GM12878 (cell line): ENCODE measurements around the gene FSTL1. TPM values are rescaled to one million over a fixed set of nuclear protein-coding genes. Genes with fewer than 3 reads are reported as not detected.

Experiments used
- ATAC-seq: fragments of 200-7000 bp; cut with Tn5 transposase; 3 replicates; pipeline ENCODE4 v1.9.1; 2020; ENCODE audit warnings: mild to moderate bottlenecking, moderate library complexity
- BruUV-seq: library from RNA; stranded (reverse); fragments of 400-500 nt; replicated peaks from 2 replicates; lab custom pipeline; 2021; lab: Mats Ljungman, UMichigan
- CTCF ChIA-PET: fragments of 300-600 bp; sonication (Branson Sonifier 250); formaldehyde crosslinking; extraction: SDS; loops from one replicate; lab custom pipeline; 2021; ENCODE audit warnings: inconsistent platforms; lab: Yijun Ruan, JAX
- POLR2A ChIA-PET: fragments of 350-600 bp; formaldehyde crosslinking; extraction: SDS; loops from one replicate; lab custom pipeline; 2021; ENCODE audit warnings: inconsistent platforms; lab: Charles Lee
- RAD21 ChIA-PET: fragments of 300-600 bp; sonication (Branson Sonifier 250); formaldehyde crosslinking; loops from one replicate; lab custom pipeline; 2023; ENCODE audit warnings: antibody characterized with exemption; ENCODE audit not compliant: unreplicated experiment; lab: Charles Lee
- SMC1A ChIA-PET: fragments of 300-600 bp; sonication (Branson Sonifier 250); formaldehyde crosslinking; loops from one replicate; lab custom pipeline; 2023; ENCODE audit not compliant: unreplicated experiment, uncharacterized antibody; lab: Charles Lee
- DNase-seq: peaks from one replicate; pipeline ENCODE4 v3.0.0-alpha.2; 2011; ENCODE audit warnings: low read depth, low spot score
- FAIRE-seq: peaks from 3 replicates; lab custom pipeline; 2011; peaks lifted over from hg19 to GRCh38; lab: Jason Lieb, UNC
- H2AFZ ChIP-seq: 2 replicates; pipeline ENCODE4 v1.6.0; 2011; ENCODE audit warnings: low read depth, low read length, control low read depth; ENCODE audit not compliant: control insufficient read depth
- H3K27ac ChIP-seq: 2 replicates; pipeline ENCODE4 v1.5.1; 2011; ENCODE audit warnings: control low read depth; ENCODE audit not compliant: control insufficient read depth, insufficient read depth
- H3K27me3 ChIP-seq, 2 experiments: replicated peaks in 1 of 2; 2 replicates each; pipeline versions ENCODE4 v1.6.0 to v1.6.1; 2011; ENCODE audit warnings: low read length in 1 of 2; ENCODE audit not compliant: control insufficient read depth in 2 of 2, insufficient read depth in 2 of 2
- H3K36me3 ChIP-seq, 2 experiments: 2 replicates each; pipeline ENCODE4 v1.5.1; 2011; ENCODE audit warnings: low read length in 1 of 2; ENCODE audit not compliant: control insufficient read depth in 2 of 2, insufficient read depth in 2 of 2
- H3K4me1 ChIP-seq: 2 replicates; pipeline ENCODE4 v1.6.1; 2011; ENCODE audit warnings: mild to moderate bottlenecking, low read length, moderate library complexity, mixed read lengths; ENCODE audit not compliant: control insufficient read depth, insufficient read depth
- H3K4me2 ChIP-seq: 2 replicates; pipeline ENCODE4 v1.6.0; 2011; ENCODE audit warnings: control low read depth; ENCODE audit not compliant: control insufficient read depth, insufficient read depth
- H3K4me3 ChIP-seq: fragments of 200-600 bp; sonication (generic); 2 replicates; pipeline ENCODE4 v1.5.1; 2016
- H3K79me2 ChIP-seq: 2 replicates; pipeline ENCODE4 v1.6.0; 2011; ENCODE audit warnings: low read length; ENCODE audit not compliant: control insufficient read depth, insufficient read depth
- H3K9ac ChIP-seq: 2 replicates; pipeline ENCODE4 v1.8.0; 2011; ENCODE audit warnings: low read length, control low read depth, mixed read lengths; ENCODE audit not compliant: control insufficient read depth, insufficient read depth
- H3K9me3 ChIP-seq: replicated peaks from 3 replicates; pipeline ENCODE4 v1.5.1; 2011; ENCODE audit warnings: mild to moderate bottlenecking, low read length; ENCODE audit not compliant: control insufficient read depth, insufficient read depth
- H4K20me1 ChIP-seq: 2 replicates; pipeline ENCODE4 v1.6.0; 2011; ENCODE audit not compliant: control insufficient read depth, insufficient read depth
- CHD2 ChIP-seq: IDR thresholded peaks from 2 replicates; pipeline ENCODE4 v1.6.1; 2011; ENCODE audit warnings: low read depth, low read length, improper control_type of control experiment, borderline replicate concordance
- GABPA ChIP-seq: IDR thresholded peaks from 2 replicates; pipeline ENCODE4 v1.6.1; 2014; ENCODE audit warnings: antibody characterized with exemption, low read depth, mild to moderate bottlenecking, inconsistent platforms
- MTA3 ChIP-seq: IDR thresholded peaks from 2 replicates; pipeline ENCODE4 v1.6.1; 2012; ENCODE audit warnings: low read length, inconsistent platforms, borderline replicate concordance
- NFXL1 ChIP-seq: fragments of 450-650 bp; IDR thresholded peaks from 2 replicates; pipeline ENCODE4 v1.6.1; 2017; ENCODE audit warnings: antibody characterized with exemption, mild to moderate bottlenecking, borderline replicate concordance
- SMAD5 ChIP-seq: IDR thresholded peaks from 2 replicates; pipeline ENCODE4 v1.6.1; 2016; ENCODE audit warnings: antibody characterized with exemption, low read depth
- TCF3 ChIP-seq: IDR thresholded peaks from 2 replicates; pipeline ENCODE4 v1.6.1; 2012; ENCODE audit warnings: low read depth, mild to moderate bottlenecking, low read length, borderline replicate concordance; ENCODE audit not compliant: insufficient read depth
- TCF7 ChIP-seq: IDR thresholded peaks from 2 replicates; pipeline ENCODE4 v1.6.1; 2014; ENCODE audit warnings: antibody characterized with exemption, borderline replicate concordance
- USF2 ChIP-seq: IDR thresholded peaks from 2 replicates; pipeline ENCODE4 v1.6.1; 2011; ENCODE audit warnings: low read depth, low read length, improper control_type of control experiment, borderline replicate concordance
- ZBED1 ChIP-seq: IDR thresholded peaks from 2 replicates; pipeline ENCODE4 v1.6.1; 2016; ENCODE audit warnings: borderline replicate concordance
- WGBS: methylation state at CpG from one replicate; pipeline ENCODE4 v1.1.6; 2016; ENCODE audit warnings: low lambda C conversion rate; ENCODE audit not compliant: insufficient replicate concordance, insufficient coverage; ENCODE audit errors: missing lambda C conversion rate; 5-methylcytosine and 5-hydroxymethylcytosine counted together
- in situ Hi-C: fragments of 300-500 bp; cut with MboI; formaldehyde crosslinking; loops from 9 replicates; pipeline ENCODE4 v1.14.3; 2018; ENCODE audit warnings: mixed read lengths
- intact Hi-C: fragments of 100-400 bp; cut with micrococcal nuclease; formaldehyde crosslinking; loops from one replicate; pipeline ENCODE4 v1.14.2; 2022; ENCODE audit not compliant: unreplicated experiment
- polyA plus RNA-seq, 11 experiments: library from polyadenylated mRNA; depleted of rRNA in 4 of 11; unstranded in 6 of 11; stranded (reverse) in 5 of 11; fragments of >200 nt; fragmentation: Nextera tagmentation in 4 of 11; fragmentation: Illumina TruSeq in 1 of 11; extraction: Ambion mirVana in 4 of 11; extraction: Trizol in 1 of 11; gene quantifications; 1 replicate in 1 of 11; 2 replicates in 10 of 11; pipeline versions ENCODE4 v1.2.1 to v1.2.3, GENCODE V29; 2011 to 2016; ENCODE audit warnings: inconsistent platforms in 2 of 11, missing spikeins in 2 of 11, low read depth in 1 of 11
- total RNA-seq, 4 experiments: library from RNA; depleted of rRNA in 3 of 4; stranded (reverse); fragments of >200 nt in 3 of 4; fragmentation: Illumina TruSeq in 1 of 4; extraction: Trizol in 1 of 4; gene quantifications; 2 replicates each; pipeline versions ENCODE4 v1.2.1 to v1.2.3, GENCODE V29; 2013 to 2021
- TF ChIP-seq, protein P1 (sequence below): fragments of 450-650 bp; IDR thresholded peaks from 2 replicates; pipeline ENCODE4 v1.6.1; 2016; ENCODE audit warnings: mild to moderate bottlenecking
- TF ChIP-seq, protein P2 (sequence below): fragments of 450-650 bp; IDR thresholded peaks from 2 replicates; pipeline ENCODE4 v1.6.1; 2017; ENCODE audit warnings: low read depth, mild to moderate bottlenecking, moderate library complexity
- TF ChIP-seq, protein P3 (sequence below): IDR thresholded peaks from 2 replicates; pipeline ENCODE4 v1.6.1; 2012; ENCODE audit warnings: low read depth, low read length, improper control_type of control experiment

FSTL1 gene
- total and polyA plus RNA-seq, 10 of the 15 experiments (the other 5 are each of a cell fraction or from before 2014, with no cell fraction given), result 0.06 to 1.7 (median 0.32) TPM; not detected in 4

- intact Hi-C loops, result no loop called here
- Histone ChIP-seq H3K9ac (no peak overlapping the region), H3K36me3 (no peaks in the 10 kb centered on the region), H3K27ac (no peak overlapping the region), H3K4me1 (no peaks in the 10 kb centered on the region), H2AFZ (no peak overlapping the region), H3K9me3 (no peaks in the 10 kb centered on the region; the same call in 2 of the 3 replicates), H3K4me2 (no peak overlapping the region), H3K79me2 (no peaks in the 10 kb centered on the region), H3K4me3 (no peak overlapping the region), H3K27me3 (peaks cover 0 to 3% of the 10 kb centered on the region in 2 experiments; a peak in 2 of 4 replicates), H4K20me1 (no peaks in the 10 kb centered on the region)
- ChIA-PET SMC1A (interaction anchor here (0.9 kb wide), 1 partner anchor 48 kb away, joined by 3 read pairs; no protein-coding TSS in a partner anchor), CTCF (no interaction called here), RAD21 (no interaction called here), POLR2A (no interaction called here)
- FAIRE-seq, result no peak
- no TSS peak for BruUV-seq
- TF ChIP-seq TCF7, result no peak
- no peak for TF ChIP-seq ZBED1
- TF ChIP-seq TCF3, result no peak
- TF ChIP-seq, protein P1, sequence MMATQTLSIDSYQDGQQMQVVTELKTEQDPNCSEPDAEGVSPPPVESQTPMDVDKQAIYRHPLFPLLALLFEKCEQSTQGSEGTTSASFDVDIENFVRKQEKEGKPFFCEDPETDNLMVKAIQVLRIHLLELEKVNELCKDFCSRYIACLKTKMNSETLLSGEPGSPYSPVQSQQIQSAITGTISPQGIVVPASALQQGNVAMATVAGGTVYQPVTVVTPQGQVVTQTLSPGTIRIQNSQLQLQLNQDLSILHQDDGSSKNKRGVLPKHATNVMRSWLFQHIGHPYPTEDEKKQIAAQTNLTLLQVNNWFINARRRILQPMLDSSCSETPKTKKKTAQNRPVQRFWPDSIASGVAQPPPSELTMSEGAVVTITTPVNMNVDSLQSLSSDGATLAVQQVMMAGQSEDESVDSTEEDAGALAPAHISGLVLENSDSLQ, result peak; percentile 46
- peak; percentile 34; the same call in 2 of the 3 replicates for ATAC-seq
- in situ Hi-C loops, result no loop called here
- no peak for DNase-seq
Observed at GRCh38 chr3:120370463-120370862, 80.3 kb downstream of the FSTL1 start.

- CTCF ChIA-PET, result interaction anchor here (1.6 kb wide), 1 partner anchor 15 kb away, joined by 3 read pairs; no protein-coding TSS in a partner anchor
- H3K9ac ChIP-seq, result no peak overlapping the region
- 25% methylated on average over 2 of the region's 2 CpGs for WGBS
- no peaks in the 10 kb centered on the region for H4K20me1 ChIP-seq
- H3K9me3 ChIP-seq, result no peaks in the 10 kb centered on the region; the same call in 2 of the 3 replicates
- POLR2A ChIA-PET, result no interaction called here
- H3K79me2 ChIP-seq, result no peaks in the 10 kb centered on the region
- H2AFZ ChIP-seq, result no peak overlapping the region
- no peaks in the 10 kb centered on the region for H3K4me1 ChIP-seq
- intact Hi-C loops (no loop called here), in situ Hi-C loops (no loop called here)
- ATAC-seq (peak; percentile 59), DNase-seq (no peak), FAIRE-seq (no peak)
- SMC1A ChIA-PET, result no interaction called here
- H3K27ac ChIP-seq, result no peak overlapping the region
- RAD21 ChIA-PET, result no interaction called here
- no TSS peak for BruUV-seq
- no peak overlapping the region for H3K4me3 ChIP-seq
- no peaks in the 10 kb centered on the region for H3K36me3 ChIP-seq
- TF ChIP-seq, protein P2, sequence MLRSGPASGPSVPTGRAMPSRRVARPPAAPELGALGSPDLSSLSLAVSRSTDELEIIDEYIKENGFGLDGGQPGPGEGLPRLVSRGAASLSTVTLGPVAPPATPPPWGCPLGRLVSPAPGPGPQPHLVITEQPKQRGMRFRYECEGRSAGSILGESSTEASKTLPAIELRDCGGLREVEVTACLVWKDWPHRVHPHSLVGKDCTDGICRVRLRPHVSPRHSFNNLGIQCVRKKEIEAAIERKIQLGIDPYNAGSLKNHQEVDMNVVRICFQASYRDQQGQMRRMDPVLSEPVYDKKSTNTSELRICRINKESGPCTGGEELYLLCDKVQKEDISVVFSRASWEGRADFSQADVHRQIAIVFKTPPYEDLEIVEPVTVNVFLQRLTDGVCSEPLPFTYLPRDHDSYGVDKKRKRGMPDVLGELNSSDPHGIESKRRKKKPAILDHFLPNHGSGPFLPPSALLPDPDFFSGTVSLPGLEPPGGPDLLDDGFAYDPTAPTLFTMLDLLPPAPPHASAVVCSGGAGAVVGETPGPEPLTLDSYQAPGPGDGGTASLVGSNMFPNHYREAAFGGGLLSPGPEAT, result no peak
- TF ChIP-seq GABPA (no peak), MTA3 (no peak), SMAD5 (no peak), CHD2 (no peak), USF2 (no peak), NFXL1 (no peak)
- TF ChIP-seq, protein P3, sequence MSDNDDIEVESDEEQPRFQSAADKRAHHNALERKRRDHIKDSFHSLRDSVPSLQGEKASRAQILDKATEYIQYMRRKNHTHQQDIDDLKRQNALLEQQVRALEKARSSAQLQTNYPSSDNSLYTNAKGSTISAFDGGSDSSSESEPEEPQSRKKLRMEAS, result no peak
- H3K4me2 ChIP-seq, result no peak overlapping the region
- peaks cover 0 to 3% of the 10 kb centered on the region in 2 experiments; a peak in 2 of 4 replicates for H3K27me3 ChIP-seq
Observed at GRCh38 chr3:120369037-120369467, 81.7 kb downstream of the FSTL1 start.
